Muscle layer of duodenum (tissue), 2 donors: Measurements from ENCODE around the gene KRTAP12-4.
"Not testable (repeated sequence)": the region's sequence is repeated elsewhere in the genome, so short reads cannot be mapped to it uniquely, and the experiment has no call there.

Experiments
- H3K27ac ChIP-seq: one replicate; pipeline ENCODE4 v1.7.0; 2013; ENCODE audit warnings: mild to moderate bottlenecking, low read length
- H3K27me3 ChIP-seq: one replicate; pipeline ENCODE4 v1.7.0; 2013; ENCODE audit warnings: low read depth, mild to moderate bottlenecking, control low read depth, low read length
- H3K36me3 ChIP-seq, 2 donors: one replicate each; pipeline ENCODE4 v1.7.0; 2013; ENCODE audit warnings: low read length in 2 of 2, control low read depth in 1 of 2, mild to moderate bottlenecking in 1 of 2; ENCODE audit not compliant: insufficient read depth in 2 of 2, control insufficient read depth in 1 of 2
- H3K4me1 ChIP-seq, 2 donors: one replicate each; pipeline ENCODE4 v1.7.0; 2013; ENCODE audit warnings: low read length in 2 of 2, mild to moderate bottlenecking in 2 of 2, control low read depth in 1 of 2, moderate library complexity in 1 of 2; ENCODE audit not compliant: insufficient read depth in 2 of 2, control insufficient read depth in 1 of 2
- H3K4me3 ChIP-seq, 2 donors: one replicate each; pipeline ENCODE4 v1.7.0; 2013; ENCODE audit warnings: low read length in 2 of 2, low read depth in 1 of 2, mild to moderate bottlenecking in 1 of 2
- H3K9me3 ChIP-seq, 2 donors: one replicate each; pipeline ENCODE4 v1.7.0; 2013; ENCODE audit warnings: low read length in 2 of 2, control low read depth in 1 of 2, mild to moderate bottlenecking in 1 of 2; ENCODE audit not compliant: control insufficient read depth in 1 of 2
- donor health status: healthy.

Gene KRTAP12-4

GRCh38 chr21:44613386-44614155 lies 40.9 kb downstream of the KRTAP12-4 start:
- H3K4me3 ChIP-seq, result no peak overlapping the region
- no peaks in the 10 kb centered on the region for H3K36me3 ChIP-seq
- H3K9me3 ChIP-seq, result peaks cover 0 to 21% of the 10 kb centered on the region in 2 donors
- no peak overlapping the region for H3K27ac ChIP-seq
- no peaks in the 10 kb centered on the region for H3K4me1 ChIP-seq
- H3K27me3 ChIP-seq, result no peaks in the 10 kb centered on the region

- Histone ChIP-seq H3K9me3 (peaks cover 0 to 21% of the 10 kb centered on the region in 2 donors), H3K36me3 (no peaks in the 10 kb centered on the region), H3K27me3 (no peaks in the 10 kb centered on the region), H3K4me3 (no peak overlapping the region), H3K27ac (no peak overlapping the region), H3K4me1 (no peaks in the 10 kb centered on the region)
Measured at GRCh38 chr21:44612669-44613229, 41.7 kb downstream of the KRTAP12-4 start.

- H3K27ac ChIP-seq, result no peak within 1 kb of the TSS
- H3K4me3 ChIP-seq, result no peak within 1 kb of the TSS
- H3K36me3 ChIP-seq, result no peaks in the 10 kb centered on the region
- H3K9me3 ChIP-seq, result peaks cover 0 to 21% of the 10 kb centered on the region in 2 donors
- no peaks in the 10 kb centered on the region for H3K27me3 ChIP-seq
- H3K4me1 ChIP-seq, result no peaks in the 10 kb centered on the region
Measured at GRCh38 chr21:44612029-44612486, 42.4 kb downstream of the KRTAP12-4 start, which contains the start of gene KRTAP10-8. Gene KRTAP10-8 (plus strand): TSS chr21:44612079. CDS start chr21:44612101, 22 bp downstream.

- Histone ChIP-seq H3K36me3 (no peaks in the 10 kb centered on the region), H3K4me1 (no peaks in the 10 kb centered on the region), H3K27ac (no peak overlapping the region), H3K4me3 (no peak overlapping the region), H3K9me3 (peaks cover 0 to 21% of the 10 kb centered on the region in 2 donors), H3K27me3 (no peaks in the 10 kb centered on the region)
Measured at GRCh38 chr21:44611551-44611950, 42.9 kb downstream of the KRTAP12-4 start.

- peaks cover 0 to 21% of the 10 kb centered on the region in 2 donors for H3K9me3 ChIP-seq
- H3K4me3 ChIP-seq, H3K4me1 ChIP-seq, H3K27ac ChIP-seq, H3K27me3 ChIP-seq, H3K36me3 ChIP-seq: not testable (repeated sequence)
Measured at GRCh38 chr21:44610157-44610843, 44.2 kb downstream of the KRTAP12-4 start.

- H3K27me3 ChIP-seq, result no peaks in the 10 kb centered on the region
- H3K27ac ChIP-seq, result no peak overlapping the region
- no peaks in the 10 kb centered on the region for H3K36me3 ChIP-seq
- no peaks in the 10 kb centered on the region for H3K4me1 ChIP-seq
- peaks cover 0 to 26% of the 10 kb centered on the region in 2 donors for H3K9me3 ChIP-seq
- no peak overlapping the region for H3K4me3 ChIP-seq
Measured at GRCh38 chr21:44609193-44609592, 45.3 kb downstream of the KRTAP12-4 start.

DNA sequence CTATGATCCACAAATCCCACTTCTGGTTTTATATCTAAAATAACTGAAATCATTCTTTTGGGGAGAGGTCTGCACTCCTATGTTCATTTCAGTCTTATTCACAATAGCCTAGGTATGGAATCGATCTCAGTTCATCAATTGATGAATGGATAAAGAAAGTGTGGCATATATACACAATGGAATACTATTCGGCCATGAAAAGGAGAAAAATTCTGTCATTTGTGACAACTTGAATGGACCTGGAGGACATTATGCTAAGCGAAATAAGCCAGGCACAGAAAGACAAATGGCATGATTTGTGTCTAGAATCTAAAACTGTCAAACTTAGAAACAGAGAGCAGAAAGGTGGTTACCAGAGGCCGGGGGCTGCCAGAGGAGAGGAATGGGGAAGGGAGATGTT lies 48.0 kb downstream of the KRTAP12-4 start:
- H3K36me3 ChIP-seq, result no peaks in the 10 kb centered on the region
- H3K4me3 ChIP-seq, result no peak overlapping the region
- no peak overlapping the region for H3K27ac ChIP-seq
- no peaks in the 10 kb centered on the region for H3K4me1 ChIP-seq
- H3K9me3 ChIP-seq, result peaks cover 0 to 22% of the 10 kb centered on the region in 2 donors
- H3K27me3 ChIP-seq, result no peaks in the 10 kb centered on the region
